GM10266 (cell line): ENCODE data around the gene CHMP1A.
"Not testable (repeated sequence)": the region's sequence is repeated elsewhere in the genome, so short reads cannot be mapped to it uniquely, and the experiment has no call there.

ENCODE experiments used
- DNase-seq: peaks from one replicate; pipeline ENCODE4 v3.0.0; 2012; ENCODE audit errors: extremely low spot score
- TF ChIP-seq, protein P1 (sequence below): IDR thresholded peaks from 2 replicates; pipeline ENCODE4 v1.5.1; 2012; ENCODE audit warnings: mild to moderate bottlenecking, low read depth; ENCODE audit not compliant: control insufficient read depth, insufficient read depth; ENCODE audit errors: missing control alignments

The CHMP1A gene

DNA sequence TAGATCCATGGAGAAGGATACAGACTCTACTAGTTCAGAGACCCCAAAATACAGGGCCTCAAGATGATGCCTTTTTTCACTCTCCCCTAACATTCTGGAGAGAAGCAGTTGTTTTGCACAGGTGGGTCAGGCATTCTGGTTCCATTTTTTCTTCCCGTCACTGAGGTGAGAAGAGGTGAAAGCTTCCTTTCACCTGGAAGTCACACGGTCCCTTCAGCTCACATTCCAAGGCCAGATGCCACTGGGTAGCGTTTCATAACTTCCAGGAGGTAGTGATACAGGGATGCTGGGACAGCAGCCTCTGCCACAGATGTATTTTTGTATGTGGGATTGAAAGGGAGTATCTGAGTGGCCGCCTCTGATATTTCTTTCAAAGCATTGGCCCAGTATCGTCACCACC lies 30.9 kb upstream of the CHMP1A start:
- DNase-seq: no peak
- TF ChIP-seq, protein P1, sequence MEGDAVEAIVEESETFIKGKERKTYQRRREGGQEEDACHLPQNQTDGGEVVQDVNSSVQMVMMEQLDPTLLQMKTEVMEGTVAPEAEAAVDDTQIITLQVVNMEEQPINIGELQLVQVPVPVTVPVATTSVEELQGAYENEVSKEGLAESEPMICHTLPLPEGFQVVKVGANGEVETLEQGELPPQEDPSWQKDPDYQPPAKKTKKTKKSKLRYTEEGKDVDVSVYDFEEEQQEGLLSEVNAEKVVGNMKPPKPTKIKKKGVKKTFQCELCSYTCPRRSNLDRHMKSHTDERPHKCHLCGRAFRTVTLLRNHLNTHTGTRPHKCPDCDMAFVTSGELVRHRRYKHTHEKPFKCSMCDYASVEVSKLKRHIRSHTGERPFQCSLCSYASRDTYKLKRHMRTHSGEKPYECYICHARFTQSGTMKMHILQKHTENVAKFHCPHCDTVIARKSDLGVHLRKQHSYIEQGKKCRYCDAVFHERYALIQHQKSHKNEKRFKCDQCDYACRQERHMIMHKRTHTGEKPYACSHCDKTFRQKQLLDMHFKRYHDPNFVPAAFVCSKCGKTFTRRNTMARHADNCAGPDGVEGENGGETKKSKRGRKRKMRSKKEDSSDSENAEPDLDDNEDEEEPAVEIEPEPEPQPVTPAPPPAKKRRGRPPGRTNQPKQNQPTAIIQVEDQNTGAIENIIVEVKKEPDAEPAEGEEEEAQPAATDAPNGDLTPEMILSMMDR: no peak

DNA sequence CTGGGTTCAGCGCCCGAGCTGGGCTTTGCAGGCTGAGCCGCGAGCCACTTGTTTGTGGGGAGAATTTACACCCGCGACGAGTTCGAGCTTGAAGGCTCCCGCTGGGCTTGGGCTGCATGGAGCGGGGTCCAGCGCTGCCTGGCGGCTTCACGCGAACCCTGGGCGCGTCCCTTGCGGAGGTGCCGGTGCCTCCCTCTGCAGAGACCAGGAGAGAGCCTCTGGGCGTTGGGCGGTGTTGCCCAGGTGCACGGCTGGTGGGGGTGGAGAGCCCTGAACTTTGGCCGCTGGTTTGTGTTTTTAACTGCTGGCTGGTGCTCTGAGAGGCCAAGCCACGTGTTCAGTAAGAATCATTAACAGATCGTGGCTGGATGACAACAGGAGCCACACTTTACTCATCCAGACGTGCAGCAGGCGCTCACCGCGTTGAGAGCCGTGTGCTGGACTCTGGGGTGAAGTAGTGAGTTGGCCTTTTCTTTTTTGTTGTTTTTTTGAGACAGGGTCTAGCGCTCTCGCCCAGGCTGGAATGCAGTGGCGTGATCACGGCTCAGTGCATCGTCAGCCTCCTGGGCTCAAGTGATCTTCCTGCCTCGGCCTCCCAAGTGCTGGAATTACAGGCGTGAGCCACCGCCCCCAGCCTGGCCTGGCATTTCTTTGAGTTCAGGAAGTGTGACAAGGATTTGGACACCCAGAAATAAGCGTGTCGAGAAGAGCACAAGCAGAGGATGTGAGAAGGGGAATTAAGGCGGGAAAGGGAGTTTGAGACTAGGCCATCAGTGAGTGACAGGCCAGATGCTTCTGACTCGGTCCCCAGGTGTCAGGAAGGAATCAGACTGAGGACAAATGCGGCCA lies 29.8 kb upstream of the CHMP1A start:
- no peak for DNase-seq
- TF ChIP-seq, protein P1: no peak

DNA sequence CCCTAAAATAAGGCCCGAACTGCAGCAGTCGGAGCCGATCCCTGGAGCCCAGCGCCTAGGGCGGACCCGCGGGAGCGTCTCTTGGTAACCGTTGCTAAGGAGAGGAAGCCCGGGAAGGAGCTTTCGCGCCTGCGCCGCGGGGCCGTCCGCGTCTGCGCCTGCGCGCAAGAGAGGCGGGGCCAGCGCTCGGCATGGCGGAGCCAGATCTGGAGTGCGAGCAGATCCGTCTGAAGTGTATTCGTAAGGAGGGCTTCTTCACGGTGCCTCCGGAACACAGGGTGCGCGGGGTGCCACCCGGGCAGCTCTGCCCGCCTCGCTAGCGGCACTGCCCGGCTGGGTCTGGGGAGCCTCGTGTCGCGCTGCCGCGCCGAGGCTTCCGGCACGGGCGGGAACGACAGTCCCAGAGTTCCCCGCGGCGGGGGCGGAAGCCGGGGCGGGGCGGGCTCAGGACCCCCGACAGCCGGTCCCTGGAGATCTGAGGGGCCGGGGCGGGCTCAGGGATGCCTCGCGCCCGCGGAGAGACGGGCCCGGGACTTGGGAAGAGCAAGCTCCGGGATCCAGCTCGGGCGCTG lies 29.1 kb upstream of the CHMP1A start, which contains the start of gene CDK10:
Gene CDK10 (plus strand): TSS at position 170 of the 572 bp plus-strand sequence. CDS start 22 bp downstream, at position 192.
- TF ChIP-seq, protein P1: no peak
- peak; percentile 99 for DNase-seq

DNA sequence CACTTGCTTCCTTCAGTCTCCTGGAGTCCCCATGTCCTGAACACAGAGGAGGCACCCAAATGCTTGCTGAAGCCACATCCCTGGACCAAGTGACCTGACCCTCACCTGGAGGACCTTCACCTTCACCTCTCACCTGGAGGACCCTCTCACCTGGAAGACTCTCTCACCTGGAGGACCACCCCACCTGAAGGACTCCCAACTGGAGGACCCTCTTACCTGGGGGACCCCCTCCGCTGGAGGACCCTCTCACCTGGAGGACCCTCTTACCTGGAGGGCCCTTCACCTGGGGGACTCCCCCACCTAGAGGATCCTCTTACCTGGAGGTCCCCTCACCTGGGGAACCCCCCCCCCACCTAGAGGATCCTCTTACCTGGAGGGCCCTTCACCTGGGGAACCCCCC lies 28.4 kb upstream of the CHMP1A start:
- DNase-seq: no peak
- TF ChIP-seq, protein P1: no peak

DNA sequence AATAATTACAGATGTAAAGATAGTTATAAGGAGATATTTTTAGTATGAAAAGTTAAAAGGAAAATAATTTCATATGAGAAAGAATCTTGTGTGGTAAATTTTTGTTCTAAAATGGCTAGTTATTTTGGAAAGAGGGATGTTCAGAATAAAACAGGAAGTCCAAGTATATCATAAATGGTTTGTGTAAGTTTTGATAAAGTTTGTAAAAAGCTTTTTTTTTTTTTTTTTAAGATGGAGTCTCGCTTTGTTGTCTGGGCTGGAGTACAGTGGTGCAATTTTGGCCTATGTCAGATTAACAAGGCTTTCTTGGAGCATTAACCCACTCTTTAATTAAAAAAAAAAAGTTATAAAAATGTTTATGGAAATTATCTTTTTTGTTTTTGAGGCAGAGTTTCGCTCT lies 20.8 kb upstream of the CHMP1A start:
- TF ChIP-seq, protein P1: no peak
- no peak for DNase-seq

DNA sequence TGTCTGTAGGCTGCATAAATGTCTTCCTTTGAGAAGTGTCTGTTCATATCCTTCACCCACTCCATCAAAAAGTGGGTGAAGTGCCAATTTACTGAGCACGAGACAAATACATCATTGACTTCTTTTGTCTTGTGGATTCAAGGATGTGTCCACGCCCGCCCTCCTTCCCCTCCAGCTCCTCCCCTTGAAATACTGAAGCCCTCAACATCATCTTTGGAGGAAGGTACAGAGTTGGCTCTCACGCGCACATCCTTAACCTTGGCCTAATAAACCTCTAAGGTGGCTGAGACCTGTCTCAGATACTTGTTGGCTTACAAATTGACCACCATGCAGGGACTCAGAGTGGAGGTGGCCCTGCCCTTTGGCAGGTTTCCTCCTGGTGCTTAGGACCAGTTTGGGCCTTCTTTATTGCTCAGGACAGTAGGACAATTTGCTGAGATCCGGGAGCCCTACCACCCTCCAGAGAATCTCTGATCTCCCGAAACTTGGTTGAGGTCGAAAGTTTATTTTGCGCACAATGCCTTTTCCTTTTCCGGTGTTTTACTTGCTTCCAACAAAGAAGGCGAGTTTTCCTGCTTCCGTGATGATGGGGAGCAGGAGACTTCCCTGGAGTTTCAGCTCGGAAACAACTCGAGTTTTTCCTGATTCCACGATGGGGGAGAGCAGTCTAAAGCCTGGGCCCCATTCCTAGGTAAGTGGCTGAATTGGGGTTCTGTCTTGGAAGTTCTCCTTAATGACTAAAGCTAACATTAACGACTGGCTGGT lies 14.9 kb upstream of the CHMP1A start:
- TF ChIP-seq, protein P1: no peak
- no peak for DNase-seq

DNA sequence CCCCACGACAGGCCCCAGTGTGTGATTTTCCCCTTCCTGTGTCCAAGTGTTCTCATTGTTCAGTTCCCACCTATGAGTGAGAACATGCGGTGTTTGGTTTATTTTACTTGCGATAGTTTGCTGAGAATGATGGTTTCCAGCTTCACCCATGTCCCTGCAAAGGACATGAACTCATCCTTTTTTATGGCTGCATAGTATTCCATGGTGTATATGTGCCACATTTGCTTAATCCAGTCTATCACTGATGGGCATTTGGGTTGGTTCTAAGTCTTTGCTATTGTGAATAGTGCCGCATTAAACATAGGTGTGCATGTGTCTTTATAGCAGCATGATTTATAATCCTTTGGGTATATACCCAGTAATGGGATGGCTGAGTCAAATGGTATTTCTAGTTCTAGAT lies 14.1 kb upstream of the CHMP1A start:
- not testable (repeated sequence) for DNase-seq
